ENCODE results near the gene YTHDF2. TPM values are rescaled to one million over a fixed set of nuclear protein-coding genes. Genes with fewer than 3 reads are reported as not detected.

The YTHDF2 gene
- total and polyA plus RNA-seq, 2 of the 13 experiments (the other 11 are each of a cell fraction or from before 2014, with no cell fraction given): 48.4 to 59.6 TPM

DNA sequence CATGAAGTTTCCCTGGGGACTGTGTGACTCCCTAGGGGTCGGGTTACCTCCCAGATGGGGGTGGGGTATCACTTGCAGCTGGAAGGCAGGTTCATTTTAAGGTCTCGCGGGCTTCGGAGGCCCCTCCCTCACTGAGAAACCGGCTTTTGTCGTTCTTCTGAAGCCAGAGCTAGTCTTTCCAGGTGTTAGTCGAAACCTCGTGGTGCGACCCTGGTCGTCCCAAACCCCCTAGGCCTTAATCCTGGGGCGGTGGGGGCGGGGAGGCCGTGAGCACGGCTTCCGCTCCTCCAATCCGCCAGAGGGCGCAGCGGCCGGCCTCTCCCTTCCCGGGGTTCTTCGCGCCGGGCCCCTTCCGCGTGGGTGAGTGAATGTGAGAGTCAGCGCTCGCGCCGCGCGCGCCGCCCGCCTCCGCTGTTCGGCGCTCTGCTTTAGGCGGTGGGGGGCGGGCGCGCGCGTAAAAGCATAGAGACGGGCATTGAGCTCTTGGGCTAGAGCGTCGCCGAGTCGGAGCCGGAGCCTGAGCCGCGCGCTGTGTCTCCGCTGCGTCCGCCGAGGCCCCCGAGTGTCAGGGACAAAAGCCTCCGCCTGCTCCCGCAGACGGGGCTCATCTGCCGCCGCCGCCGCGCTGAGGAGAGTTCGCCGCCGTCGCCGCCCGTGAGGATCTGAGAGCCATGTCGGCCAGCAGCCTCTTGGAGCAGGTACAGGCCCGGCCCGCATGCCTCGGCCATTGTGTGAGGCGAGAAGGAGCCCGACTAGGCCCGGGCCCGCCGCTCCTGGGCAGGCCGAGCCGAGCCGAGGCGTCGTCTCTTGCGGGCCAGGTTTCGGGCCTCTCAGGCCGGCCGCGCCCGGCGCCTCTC, at the start of gene YTHDF2 (continued):
- TF ChIP-seq, protein P1, sequence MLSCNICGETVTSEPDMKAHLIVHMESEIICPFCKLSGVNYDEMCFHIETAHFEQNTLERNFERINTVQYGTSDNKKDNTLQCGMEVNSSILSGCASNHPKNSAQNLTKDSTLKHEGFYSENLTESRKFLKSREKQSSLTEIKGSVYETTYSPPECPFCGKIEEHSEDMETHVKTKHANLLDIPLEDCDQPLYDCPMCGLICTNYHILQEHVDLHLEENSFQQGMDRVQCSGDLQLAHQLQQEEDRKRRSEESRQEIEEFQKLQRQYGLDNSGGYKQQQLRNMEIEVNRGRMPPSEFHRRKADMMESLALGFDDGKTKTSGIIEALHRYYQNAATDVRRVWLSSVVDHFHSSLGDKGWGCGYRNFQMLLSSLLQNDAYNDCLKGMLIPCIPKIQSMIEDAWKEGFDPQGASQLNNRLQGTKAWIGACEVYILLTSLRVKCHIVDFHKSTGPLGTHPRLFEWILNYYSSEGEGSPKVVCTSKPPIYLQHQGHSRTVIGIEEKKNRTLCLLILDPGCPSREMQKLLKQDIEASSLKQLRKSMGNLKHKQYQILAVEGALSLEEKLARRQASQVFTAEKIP (CRISPR knock-in tag; IDR thresholded peaks at IDR 0.05; ENCODE audit: borderline replicate concordance): no peak
- TF ChIP-seq CBX1 (IDR thresholded peaks at IDR 0.05; ENCODE audit: low read depth) (no peak), ZNF773 (CRISPR knock-in tag; IDR thresholded peaks at IDR 0.05; ENCODE audit: borderline replicate concordance) (peak; percentile 53; the same call in 1 of the 2 replicates), ONECUT2 (CRISPR knock-in tag; IDR thresholded peaks at IDR 0.05) (no peak), NFE2 (CRISPR knock-in tag; IDR thresholded peaks at IDR 0.05) (no peak), HCFC1 (IDR thresholded peaks at IDR 0.05; ENCODE audit: low read depth, low read length) (peak; percentile 42; the same call in 1 of the 2 replicates), ZNF34 (CRISPR knock-in tag; IDR thresholded peaks at IDR 0.05; ENCODE audit: borderline replicate concordance) (peak; percentile 92; the same call in 1 of the 2 replicates), MLLT10 (CRISPR knock-in tag; IDR thresholded peaks at IDR 0.05) (no peak), SP5 (CRISPR knock-in tag; IDR thresholded peaks at IDR 0.05; ENCODE audit: borderline replicate concordance, low read depth) (peak; percentile 29), ZNF547 (CRISPR knock-in tag; IDR thresholded peaks at IDR 0.05) (peak; percentile 77), ZNF460 (CRISPR knock-in tag; IDR thresholded peaks at IDR 0.05; ENCODE audit: borderline replicate concordance) (peak; percentile 14; the same call in 1 of the 2 replicates), HMGA1 (CRISPR knock-in tag; conservative IDR thresholded peaks at IDR 0.05) (no peak)
- TF ChIP-seq, protein P2, sequence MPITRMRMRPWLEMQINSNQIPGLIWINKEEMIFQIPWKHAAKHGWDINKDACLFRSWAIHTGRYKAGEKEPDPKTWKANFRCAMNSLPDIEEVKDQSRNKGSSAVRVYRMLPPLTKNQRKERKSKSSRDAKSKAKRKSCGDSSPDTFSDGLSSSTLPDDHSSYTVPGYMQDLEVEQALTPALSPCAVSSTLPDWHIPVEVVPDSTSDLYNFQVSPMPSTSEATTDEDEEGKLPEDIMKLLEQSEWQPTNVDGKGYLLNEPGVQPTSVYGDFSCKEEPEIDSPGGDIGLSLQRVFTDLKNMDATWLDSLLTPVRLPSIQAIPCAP (CRISPR knock-in tag; IDR thresholded peaks at IDR 0.05; ENCODE audit: low read depth): no peak
- TF ChIP-seq, protein P3, sequence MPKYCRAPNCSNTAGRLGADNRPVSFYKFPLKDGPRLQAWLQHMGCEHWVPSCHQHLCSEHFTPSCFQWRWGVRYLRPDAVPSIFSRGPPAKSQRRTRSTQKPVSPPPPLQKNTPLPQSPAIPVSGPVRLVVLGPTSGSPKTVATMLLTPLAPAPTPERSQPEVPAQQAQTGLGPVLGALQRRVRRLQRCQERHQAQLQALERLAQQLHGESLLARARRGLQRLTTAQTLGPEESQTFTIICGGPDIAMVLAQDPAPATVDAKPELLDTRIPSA (CRISPR knock-in tag; IDR thresholded peaks at IDR 0.05; ENCODE audit: borderline replicate concordance): peak; percentile 75
- TF ChIP-seq, protein P4, sequence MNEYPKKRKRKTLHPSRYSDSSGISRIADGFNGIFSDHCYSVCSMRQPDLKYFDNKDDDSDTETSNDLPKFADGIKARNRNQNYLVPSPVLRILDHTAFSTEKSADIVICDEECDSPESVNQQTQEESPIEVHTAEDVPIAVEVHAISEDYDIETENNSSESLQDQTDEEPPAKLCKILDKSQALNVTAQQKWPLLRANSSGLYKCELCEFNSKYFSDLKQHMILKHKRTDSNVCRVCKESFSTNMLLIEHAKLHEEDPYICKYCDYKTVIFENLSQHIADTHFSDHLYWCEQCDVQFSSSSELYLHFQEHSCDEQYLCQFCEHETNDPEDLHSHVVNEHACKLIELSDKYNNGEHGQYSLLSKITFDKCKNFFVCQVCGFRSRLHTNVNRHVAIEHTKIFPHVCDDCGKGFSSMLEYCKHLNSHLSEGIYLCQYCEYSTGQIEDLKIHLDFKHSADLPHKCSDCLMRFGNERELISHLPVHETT (CRISPR knock-in tag; conservative IDR thresholded peaks at IDR 0.05): peak; percentile 88
- TF ChIP-seq, protein P5, sequence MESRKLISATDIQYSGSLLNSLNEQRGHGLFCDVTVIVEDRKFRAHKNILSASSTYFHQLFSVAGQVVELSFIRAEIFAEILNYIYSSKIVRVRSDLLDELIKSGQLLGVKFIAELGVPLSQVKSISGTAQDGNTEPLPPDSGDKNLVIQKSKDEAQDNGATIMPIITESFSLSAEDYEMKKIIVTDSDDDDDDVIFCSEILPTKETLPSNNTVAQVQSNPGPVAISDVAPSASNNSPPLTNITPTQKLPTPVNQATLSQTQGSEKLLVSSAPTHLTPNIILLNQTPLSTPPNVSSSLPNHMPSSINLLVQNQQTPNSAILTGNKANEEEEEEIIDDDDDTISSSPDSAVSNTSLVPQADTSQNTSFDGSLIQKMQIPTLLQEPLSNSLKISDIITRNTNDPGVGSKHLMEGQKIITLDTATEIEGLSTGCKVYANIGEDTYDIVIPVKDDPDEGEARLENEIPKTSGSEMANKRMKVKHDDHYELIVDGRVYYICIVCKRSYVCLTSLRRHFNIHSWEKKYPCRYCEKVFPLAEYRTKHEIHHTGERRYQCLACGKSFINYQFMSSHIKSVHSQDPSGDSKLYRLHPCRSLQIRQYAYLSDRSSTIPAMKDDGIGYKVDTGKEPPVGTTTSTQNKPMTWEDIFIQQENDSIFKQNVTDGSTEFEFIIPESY (CRISPR knock-in tag; IDR thresholded peaks at IDR 0.05): peak; percentile 60

Measured in HepG2 (cell line).